HG03025 (cell line): ENCODE measurements around the gene OGDH.
"Not testable (repeated sequence)": the region's sequence is repeated elsewhere in the genome, so short reads cannot be mapped to it uniquely, and the experiment has no call there.

ENCODE experiments used
- ATAC-seq: cut with Tn5 transposase; IDR thresholded peaks from one replicate; pipeline ENCODE4 v1.9.1; 2021; ENCODE audit warnings: mild to moderate bottlenecking, moderate library complexity; ENCODE audit not compliant: unreplicated experiment, low FRiP score

The OGDH gene

GRCh38 chr7:44698046-44698580 lies 91.7 kb downstream of the OGDH start:
- ATAC-seq: no peak

- ATAC-seq: not testable (repeated sequence)
Observed at GRCh38 chr7:44699598-44699997, 93.2 kb downstream of the OGDH start.

GRCh38 chr7:44700322-44700721 lies 93.9 kb downstream of the OGDH start:
- no peak for ATAC-seq

- not testable (repeated sequence) for ATAC-seq
Observed at GRCh38 chr7:44703391-44703790, 97.0 kb downstream of the OGDH start.

- no peak for ATAC-seq
Observed at GRCh38 chr7:44703921-44704320, 97.5 kb downstream of the OGDH start.

- ATAC-seq: no peak
Observed at GRCh38 chr7:44705434-44705833, 99.0 kb downstream of the OGDH start.

- no peak for ATAC-seq
Observed at GRCh38 chr7:44706788-44707557, 100.5 kb downstream of the OGDH start.

GRCh38 chr7:44707558-44708230 lies 101.3 kb downstream of the OGDH start:
- ATAC-seq: no peak

- ATAC-seq: no peak
Observed at GRCh38 chr7:44709011-44709915, 102.8 kb downstream of the OGDH start.

- no peak for ATAC-seq
Observed at GRCh38 chr7:44709945-44710596, 103.6 kb downstream of the OGDH start.

- ATAC-seq: no peak
Observed at GRCh38 chr7:44711528-44711927, 105.1 kb downstream of the OGDH start.

GRCh38 chr7:44712012-44712411 lies 105.6 kb downstream of the OGDH start:
- no peak for ATAC-seq

- ATAC-seq: no peak
Observed at GRCh38 chr7:44713141-44713540, 106.7 kb downstream of the OGDH start.

GRCh38 chr7:44713680-44714335 lies 107.4 kb downstream of the OGDH start:
- ATAC-seq: no peak

- no peak for ATAC-seq
Observed at GRCh38 chr7:44716205-44716604, 109.8 kb downstream of the OGDH start.

GRCh38 chr7:44720301-44720700 lies 113.9 kb downstream of the OGDH start:
- ATAC-seq: no peak

- no peak for ATAC-seq
Observed at GRCh38 chr7:44724276-44724675, 117.8 kb downstream of the OGDH start.

GRCh38 chr7:44726250-44726649 lies 119.8 kb downstream of the OGDH start:
- ATAC-seq: not testable (repeated sequence)

- ATAC-seq: no peak
Observed at GRCh38 chr7:44727158-44727936, 120.9 kb downstream of the OGDH start.
